ENCODE results near the gene PSMD5.
"Not testable (repeated sequence)": the region's sequence is repeated elsewhere in the genome, so short reads cannot be mapped to it uniquely, and the experiment has no call there.

The PSMD5 gene

DNA sequence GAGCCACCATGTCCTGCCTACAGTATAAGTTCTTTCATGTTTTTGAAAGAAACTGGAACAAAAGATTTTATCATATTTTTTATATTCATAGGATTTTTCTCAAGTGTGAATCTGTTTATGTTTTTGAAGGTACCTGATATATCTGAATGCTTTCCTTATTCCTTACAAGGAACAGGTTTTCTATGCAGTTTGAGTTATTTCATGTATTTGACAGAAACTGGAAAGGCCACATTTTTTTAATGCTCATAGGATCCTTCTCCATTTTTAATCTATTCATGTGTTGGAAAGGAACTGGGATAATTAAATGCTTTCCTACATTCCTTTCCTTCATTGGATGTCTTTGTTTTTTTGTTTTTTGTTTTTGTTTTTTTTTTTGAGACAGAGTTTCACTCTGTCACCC, 33.8 kb downstream of the PSMD5 start:
- DNase-seq = no peak

DNA sequence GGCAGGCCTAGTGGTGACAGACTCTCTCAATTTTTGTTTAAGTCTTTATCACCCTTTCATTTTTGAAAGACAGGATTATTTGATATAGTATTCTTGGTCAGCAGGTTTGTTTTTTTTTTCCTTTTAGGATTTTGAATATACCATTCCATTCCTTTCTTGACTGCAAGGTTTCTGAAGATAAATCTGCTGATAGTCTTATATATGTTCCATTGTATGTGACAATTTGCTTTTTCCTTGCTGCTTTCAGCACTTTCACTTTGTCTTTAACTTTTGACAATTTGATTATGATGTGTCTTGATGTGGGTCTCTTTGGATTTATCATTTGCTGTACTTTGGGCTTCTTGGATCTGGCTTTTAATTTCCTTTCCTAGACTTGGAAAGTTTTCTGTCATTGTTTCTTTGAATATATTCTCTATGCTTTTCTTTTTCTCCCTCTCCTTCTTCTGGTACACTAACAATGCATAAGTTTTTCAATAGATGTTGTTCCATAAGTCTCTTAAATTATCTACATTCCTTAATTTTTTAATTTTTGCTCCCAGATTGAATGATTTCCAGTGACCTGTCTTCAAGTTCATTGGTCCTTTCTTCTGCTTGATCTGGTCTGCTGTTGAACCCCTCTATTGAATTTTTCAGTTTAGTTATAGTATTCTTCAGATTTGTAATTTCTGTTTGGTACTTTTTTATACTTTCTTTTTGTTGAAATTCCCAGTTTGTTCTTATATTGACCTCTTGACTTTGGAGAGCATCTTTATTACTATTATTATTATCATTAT, 34.9 kb downstream of the PSMD5 start:
- no peak for DNase-seq

DNA sequence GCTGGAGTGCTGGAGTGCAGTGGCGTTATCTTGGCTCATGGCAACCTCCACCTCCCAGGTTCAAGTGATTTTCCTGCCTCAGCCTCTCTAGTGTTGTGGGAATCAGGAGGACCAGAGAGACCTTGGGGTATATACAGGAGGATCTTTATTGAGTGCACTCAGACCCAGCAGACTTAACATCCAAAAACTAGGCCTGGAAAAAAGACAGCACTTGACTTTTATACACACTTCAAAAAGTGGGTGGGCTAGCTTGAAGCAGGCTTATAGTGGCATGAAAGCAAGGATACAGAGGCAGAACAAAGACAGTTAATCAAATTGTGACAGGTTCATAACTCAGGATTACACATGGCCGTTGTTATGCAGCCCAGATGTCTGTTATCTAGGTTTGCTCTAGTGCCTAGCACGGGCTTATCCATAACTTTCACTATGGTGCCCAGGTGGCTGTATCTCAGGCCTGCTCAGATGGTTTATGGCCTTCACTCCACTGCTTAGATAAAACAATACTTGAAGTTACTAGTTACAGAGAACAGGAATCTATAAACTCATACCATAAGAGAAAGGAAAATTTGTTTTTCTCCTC, 37.8 kb downstream of the PSMD5 start:
- not testable (repeated sequence) for DNase-seq

DNA sequence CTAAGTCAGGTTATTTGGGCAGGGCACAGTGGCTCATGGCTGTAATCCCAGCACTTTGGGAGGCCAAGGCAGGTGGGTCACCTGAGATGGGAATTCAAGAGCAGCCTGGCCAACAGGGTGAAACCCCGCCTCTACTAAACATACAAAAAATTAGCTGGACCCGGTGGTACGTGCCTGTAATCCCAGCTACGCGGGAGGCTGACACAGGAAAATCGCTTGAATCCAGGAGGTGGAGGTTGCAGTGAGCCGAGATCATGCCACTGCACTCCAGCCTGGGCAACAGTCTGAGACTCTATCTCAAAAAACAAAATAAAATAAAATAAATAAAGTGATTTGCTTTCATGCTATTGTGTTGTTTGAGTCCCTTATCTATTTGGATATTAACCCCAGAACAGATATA, 41.3 kb downstream of the PSMD5 start:
- DNase-seq = no peak

DNA sequence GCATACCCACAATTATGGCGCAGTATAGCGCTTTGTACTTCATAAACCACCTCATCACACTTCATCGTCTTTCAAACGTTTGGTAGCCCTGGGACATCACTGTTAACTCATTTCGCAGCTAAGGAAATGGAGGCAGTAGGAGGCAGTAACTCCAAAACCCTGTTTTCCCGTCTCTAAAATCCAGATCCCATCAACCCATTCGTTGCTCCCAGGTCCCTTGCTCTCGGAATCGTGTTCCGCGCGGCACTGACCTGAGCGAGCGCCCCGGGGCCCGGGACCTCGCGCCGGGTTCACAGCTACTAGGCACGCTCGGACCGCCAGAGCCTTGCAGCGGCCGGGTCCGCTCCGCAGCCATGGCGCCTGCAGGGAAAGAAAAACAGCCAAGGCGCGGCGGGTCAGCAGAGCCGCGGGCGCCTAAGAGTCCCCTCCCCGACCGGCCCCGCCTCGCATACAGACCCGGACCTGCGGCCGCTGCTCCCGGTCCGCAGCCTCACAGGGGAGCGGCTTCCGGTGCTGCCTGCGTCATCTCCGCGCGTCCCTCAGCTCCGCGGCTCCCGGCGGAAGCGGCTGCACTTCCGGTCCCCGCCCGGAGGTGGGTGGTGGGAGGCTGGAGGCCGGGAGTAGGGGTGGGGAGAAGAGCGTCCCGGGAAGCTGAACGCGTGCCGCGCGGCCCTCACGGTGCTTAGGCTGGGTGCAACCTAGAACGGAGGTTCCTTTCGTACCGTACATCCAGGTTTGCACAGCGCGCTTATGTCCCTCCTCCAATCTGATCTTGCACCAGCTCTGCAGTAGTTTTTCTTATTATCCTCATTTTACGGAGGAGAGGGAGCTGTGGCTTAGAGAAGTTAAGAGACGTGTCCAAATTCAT, 49.6 kb downstream of the PSMD5 start, which contains the start of gene FBXW2:
FBXW2 (minus strand) TSS at position 519 of the 868 bp plus-strand sequence. CDS start 5,158 bp downstream, outside the sequence.
- peak; percentile 49 to 95 (median 84) for DNase-seq

DNA sequence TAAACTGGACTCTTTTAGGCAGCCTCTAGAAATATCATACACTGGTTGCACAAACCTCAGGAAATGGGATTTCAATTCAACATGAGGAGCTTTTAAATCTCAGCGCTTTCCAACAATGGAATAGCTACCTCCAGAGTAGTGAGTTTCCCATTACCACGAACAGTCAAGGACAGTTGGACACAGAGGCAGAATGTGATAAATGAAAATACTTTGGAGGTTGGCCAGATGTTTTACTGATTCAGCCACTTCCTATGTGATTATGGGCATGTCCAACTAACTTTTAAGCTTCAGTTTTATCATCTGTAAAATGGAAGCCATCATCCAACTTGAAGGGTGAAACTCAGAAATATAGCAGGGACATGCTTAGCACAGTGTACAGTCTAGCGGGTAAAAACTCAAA, 51.6 kb downstream of the PSMD5 start:
- DNase-seq = no peak

DNA sequence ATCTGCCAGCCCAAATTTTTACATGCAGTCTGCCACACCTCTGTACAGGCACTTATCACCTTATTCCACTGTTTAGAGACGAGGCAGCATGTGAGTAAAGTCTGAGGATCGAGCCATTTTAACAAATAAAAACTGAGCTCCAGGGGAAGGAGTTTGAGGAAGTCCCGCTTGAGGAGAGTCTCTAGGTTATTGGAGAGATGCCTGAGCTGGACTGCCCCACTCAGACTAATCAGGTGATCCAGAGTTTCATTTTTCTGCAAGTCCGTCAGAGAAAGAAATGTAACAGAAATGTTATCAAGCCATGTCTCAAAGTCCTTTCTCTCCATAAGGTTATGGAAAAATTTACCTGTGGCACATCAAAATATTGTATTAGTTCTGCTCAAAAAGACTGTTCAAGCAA, 54.8 kb downstream of the PSMD5 start:
- no peak for DNase-seq

DNA sequence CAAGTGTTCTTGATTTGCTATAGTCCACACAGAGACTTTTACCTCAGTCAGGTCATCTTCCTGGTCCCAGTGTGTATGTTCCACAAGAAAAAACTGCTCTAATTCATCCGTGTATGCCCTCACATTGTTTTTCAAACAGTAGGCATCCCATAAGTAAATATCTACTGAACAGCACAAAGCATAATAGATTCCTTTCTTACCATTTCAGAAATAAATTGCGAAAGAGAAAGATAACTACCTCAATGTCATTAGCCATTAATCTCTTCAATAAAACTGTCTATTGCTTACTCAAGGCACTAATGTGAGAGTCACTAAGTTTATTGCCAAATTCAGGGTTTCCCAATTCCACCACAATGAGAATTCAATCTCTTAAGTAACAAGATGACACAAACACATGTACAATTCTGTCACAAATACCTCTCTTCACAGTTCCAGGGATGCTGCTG, 59.1 kb downstream of the PSMD5 start:
- no peak for DNase-seq

DNA sequence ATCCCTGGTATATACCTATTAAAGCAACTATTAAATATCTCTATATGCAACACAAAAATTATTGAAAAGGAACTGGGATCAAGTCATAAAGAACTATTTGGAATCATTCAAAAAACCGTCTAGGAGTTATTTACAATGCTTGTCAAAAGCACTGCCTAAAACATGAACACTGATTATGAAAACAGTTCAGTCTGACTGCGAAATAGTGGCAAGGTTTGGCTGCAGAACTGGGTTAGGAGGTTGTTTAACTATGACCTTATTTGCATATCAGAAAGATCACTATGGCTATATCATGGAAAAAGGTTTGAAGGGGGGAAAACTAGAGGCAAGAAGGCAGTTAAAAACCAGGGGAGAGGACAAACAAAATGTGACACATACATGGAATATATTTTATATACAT, 61.5 kb downstream of the PSMD5 start:
- no peak for DNase-seq

DNA sequence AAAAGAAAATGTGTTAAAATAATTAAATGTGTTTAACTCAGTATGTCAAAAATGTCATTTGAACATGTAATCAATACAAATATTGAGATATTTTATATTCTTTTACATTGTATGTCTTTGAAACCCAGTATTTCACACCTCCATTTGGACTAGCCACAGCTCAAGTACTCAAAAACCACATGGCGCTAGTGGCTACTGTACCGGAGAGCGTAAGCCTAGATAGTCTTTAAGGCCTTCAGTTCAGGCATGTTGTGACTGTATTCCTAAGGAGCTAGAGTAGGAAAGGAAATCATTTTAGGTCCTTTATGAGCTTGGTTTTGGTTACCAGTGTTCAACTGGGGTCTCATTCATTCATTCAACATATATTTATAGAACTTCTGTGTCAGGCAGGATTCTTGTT, 62.4 kb downstream of the PSMD5 start:
- DNase-seq = no peak

DNA sequence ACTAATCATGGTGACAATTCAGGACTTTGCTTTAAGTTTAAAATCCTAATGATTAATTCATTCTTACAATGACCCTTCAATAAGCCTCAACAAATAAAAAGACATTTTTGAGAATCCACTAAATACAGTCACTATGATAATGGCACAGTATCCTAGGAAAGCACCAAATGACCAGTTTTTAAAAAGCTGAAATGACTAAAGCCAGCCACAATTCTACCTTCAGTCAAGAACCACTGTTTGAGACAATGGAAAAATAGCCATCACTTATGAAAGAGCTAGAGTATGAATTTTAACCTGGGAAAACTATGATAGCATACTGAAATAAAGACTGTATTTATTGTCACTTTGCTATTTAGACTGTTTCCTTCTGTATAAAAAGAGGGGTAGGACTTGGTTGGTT, 63.5 kb downstream of the PSMD5 start:
- no peak for DNase-seq

DNA sequence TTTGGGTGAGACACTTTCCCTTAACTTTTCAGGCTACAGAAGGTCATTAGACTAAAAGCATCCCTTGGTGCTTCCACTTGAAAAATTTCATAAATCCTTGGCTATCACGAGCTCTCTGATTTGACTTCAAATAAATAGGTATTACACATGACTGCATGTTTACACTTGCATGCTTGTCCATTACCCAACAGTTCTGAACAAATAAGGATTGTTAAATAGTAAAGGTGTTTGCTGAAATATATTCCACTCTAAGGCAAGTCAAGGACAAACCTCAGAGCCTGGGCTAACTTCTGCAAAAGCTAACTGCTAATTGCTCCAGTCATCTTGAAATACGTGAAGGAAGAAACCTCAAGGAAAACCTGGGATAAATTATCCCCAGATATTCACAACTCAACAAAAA, 64.0 kb downstream of the PSMD5 start:
- no peak for DNase-seq

DNA sequence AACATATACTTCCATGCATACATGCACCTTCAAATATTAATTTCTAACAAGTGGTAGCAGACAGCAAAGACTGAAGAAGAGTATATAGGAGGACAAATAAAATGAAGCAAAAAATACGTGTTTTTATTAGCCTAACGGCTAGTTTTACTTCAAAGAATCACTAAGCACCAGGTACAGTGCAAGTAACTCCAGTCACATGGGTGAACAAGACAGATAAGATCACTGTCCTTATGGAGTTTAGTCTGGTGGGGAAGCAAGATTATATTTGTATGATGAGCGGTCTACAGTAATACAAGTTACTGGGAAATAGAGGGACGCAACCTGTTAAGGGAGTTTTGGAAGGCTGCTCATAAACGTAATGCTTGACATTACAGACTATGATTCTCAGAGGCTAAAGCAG, 65.5 kb downstream of the PSMD5 start:
- DNase-seq = no peak

DNA sequence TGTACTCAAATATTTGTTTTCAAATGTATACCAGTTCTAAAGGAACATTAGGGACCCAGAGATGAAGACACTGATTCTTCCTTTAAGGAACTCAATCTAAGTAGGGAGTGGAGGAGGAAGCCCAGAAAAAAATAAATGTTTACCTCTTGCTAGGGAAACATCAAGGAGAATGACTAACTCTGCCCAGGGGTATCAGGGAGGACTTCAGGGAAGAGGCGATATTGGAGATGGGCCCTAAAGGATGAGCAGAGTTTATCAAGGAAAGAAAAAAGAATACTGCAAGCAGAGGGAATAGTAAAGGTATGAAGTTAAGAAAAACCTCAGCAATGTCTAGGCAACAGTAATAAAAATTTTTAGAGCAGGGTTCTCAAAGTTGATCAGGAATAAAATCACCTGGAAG, 65.9 kb downstream of the PSMD5 start:
- no peak for DNase-seq

DNA sequence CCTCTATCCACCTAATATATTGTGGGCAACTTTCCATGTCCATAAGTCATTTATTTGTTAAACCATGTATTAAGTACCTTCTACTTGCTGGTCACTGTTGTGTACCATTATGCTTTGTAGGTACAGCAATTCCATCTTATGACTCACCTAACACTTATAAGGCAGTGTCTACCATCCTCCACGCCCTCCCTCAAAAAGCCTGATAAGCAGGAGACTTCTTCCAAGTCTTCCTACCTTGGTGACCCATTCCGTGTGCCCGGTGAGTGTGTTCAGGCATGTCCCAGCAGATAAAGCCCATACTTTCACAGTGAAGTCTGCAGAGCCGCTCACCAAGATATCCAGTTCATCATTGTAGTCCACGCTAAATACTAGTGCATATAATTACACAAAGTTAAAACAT, 66.9 kb downstream of the PSMD5 start:
- DNase-seq = no peak

DNA sequence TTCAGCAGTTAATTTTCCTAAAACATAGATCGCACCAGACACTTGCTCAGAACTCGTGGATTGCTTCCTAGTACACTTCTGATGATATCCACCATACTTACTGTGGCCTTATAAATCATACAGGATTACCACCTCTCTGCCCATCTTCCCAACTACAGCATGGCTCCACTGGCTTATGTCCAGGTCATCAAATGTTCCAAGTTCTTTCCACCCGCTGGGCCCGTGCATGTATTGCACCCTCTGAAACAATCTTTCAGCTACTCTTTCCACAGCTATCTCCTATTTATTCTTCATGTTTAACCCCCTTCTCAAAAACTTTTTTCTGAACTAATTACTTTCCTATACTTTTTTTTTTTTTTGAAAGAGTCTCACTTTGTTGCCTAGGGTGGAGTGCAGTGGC, 68.0 kb downstream of the PSMD5 start:
- no peak for DNase-seq

DNA sequence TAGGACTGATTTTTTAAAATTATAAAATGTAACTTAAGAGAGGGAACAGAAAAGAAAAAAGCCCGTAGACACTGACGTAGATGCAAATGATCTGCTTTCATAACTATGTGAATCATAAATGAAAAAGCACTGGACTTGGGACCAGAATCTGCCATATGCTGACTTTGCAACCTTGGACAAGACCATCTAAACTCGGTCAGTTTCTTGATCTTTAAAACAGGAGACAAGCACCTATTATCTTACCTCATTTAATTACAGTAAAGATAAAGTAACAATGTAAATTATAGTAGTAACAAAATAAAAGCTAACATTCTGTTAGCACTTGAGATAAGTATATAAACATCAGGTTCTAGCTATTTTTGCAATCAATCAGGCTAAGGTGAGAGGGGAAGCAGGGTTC, 69.5 kb downstream of the PSMD5 start:
- no peak for DNase-seq

DNA sequence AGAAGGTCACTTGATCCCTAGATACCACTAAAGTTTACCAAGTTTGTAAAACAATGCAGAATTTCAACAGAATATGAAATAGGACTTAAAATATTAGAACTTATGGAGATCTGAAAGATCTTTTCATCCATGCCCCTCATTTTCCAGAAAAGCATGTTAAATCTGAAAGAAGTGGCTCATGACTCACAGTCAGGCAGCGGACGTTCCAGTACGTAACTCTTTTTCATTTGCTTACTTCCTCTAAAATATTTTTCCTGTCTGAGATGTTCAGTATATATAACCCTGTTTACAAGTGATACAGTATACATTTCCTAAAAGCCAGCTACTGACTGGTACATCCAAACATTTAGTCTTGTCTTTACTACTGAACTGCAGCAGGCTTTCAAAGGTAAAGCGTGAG, 71.8 kb downstream of the PSMD5 start:
- DNase-seq = no peak

DNA sequence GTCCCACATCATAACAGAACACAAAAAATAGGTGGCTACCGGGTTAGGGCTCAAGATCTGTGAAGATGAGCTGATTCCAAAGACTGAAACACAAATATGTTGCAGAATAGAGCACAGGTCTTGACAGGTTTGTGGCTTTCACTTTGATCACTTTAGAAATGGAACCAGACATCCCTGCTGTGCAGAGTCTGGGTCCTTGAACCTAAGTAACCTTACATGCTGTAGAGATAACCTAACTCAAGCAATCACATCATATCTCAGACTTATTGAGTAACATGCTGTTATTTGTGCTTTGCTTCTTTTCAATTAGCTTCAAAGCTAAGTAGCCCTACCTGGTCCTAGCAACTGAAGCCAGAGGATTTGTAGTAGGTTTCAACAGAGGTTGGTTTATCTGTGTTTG, 73.8 kb downstream of the PSMD5 start:
- DNase-seq = no peak

DNA sequence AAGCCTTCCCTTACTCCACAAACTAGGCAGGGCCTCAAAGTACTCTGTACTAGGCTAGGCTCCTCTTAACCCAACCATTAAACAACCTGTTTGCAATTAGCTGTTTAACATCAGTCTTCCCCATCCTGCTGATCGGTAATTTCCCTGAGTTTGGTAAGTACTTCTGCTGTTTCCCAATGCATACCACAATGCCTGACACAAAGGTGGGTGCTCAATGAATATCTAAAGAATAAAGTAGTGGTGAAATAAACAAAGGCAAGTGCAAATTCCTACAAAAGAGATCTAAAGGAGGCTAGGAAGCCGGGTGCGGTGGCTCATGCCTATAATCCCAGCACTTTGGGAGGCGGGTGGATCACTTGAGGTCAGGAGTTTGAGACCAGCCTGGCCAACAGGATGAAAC, 74.5 kb downstream of the PSMD5 start:
- no peak for DNase-seq

DNA sequence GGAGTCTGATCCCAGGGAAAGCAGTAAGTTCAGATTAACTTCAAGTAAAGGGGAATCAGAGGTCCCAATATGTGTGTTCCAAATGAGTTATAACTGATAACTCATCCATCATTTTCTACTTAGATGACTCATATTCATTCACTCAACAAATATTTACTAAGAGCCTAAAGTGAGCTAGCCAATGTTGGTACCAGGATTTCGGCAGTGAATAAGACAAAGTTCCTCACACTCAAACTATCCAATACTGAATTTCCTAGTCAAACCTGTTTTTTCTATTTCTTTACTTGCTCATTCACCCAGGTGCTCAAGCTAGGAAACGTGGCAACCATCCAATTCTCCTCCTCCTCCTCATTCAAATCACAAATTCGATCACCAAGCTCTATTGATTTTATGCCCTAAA, 75.3 kb downstream of the PSMD5 start:
- no peak for DNase-seq

Data from amygdala (tissue), 56 donors.